Endothelial cell of umbilical vein (primary cell): Measurements from ENCODE around the gene PPOX.

Experiments
- CTCF ChIP-seq, 2 donors: IDR thresholded peaks; 1 replicate in 1 of 2; 2 replicates in 1 of 2; pipeline ENCODE4 v1.5.1; 2011; ENCODE audit warnings: low read length in 2 of 2, mild to moderate bottlenecking in 2 of 2, moderate library complexity in 2 of 2, control low read depth in 1 of 2, inconsistent platforms in 1 of 2, low read depth in 1 of 2; ENCODE audit not compliant: insufficient read depth in 1 of 2; ENCODE audit errors: extremely low read depth in 1 of 2
- EZH2 ChIP-seq: IDR thresholded peaks from 2 replicates; pipeline ENCODE4 v1.6.1; 2012; ENCODE audit warnings: borderline replicate concordance, low read depth, mild to moderate bottlenecking, moderate library complexity, low read length, inconsistent platforms; ENCODE audit not compliant: severe bottlenecking
- POLR2A ChIP-seq: IDR thresholded peaks from 2 replicates; pipeline ENCODE4 v1.6.1; 2012; ENCODE audit warnings: low read depth, mild to moderate bottlenecking, control low read depth, low read length

GRCh38 chr1:161207173-161207572 is 40.9 kb downstream of the PPOX start:
- no peak for TF ChIP-seq EZH2
- TF ChIP-seq POLR2A: no peak
- no peak for TF ChIP-seq CTCF (IDR thresholded peaks at IDR 0.05; ENCODE audit: extremely low read depth in 1 of 2, insufficient read depth in 1 of 2, low read depth in 1 of 2, low read length in 2 of 2)
